Pulmonary artery endothelial cell (primary cell): ENCODE data around the gene KCNT1. TPM values are rescaled to one million over a fixed set of nuclear protein-coding genes. Genes with fewer than 3 reads are reported as not detected.

Experiments used
- DNase-seq: peaks from one replicate; pipeline ENCODE4 v3.0.0-alpha.2; 2011; ENCODE audit warnings: low read depth, low spot score
- total RNA-seq: library from RNA; depleted of rRNA; stranded (reverse); fragments of >200 nt; gene quantifications from 2 replicates; pipeline ENCODE4 v1.2.3, GENCODE V29; 2014

KCNT1 gene
- total RNA-seq, 1 donor from 2014 or later = under 0.01 TPM

DNA sequence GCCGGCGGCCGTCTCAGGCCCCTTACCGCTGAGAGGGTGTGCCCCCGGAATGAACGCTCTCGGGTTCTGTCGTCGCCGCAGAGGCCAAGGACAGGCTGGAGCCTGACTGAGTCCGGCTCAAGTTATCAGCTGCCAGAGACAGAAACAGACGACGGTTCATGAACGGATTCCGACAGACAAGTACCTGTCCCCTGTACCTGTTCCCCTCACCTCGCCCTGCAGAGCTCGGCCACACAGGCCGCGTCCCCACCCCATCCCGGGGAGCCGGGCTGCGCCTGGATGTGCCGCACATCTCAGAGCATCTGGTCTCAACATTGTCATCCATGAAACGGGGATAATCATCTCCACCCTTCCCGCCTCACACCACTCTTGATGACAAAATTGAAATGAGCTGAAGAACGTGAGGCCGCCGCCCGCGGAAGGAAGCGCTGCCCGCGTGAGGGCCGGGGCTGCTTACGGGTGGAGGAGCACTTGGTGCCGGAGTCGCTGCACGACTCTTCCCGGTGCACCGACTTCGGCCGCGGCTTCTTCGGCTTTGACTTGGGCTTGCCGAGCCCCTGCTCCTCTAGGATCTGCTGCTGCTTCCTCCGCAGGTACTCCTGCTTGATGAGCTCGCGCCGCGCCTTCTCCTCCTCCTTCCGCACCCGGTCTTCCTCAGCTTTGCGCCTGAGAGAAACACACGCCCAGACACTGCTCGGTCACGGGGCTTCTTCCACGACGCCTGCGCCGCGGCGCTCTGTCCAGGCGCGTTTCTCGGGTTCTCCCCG, 116.1 kb downstream of the KCNT1 start:
- no peak for DNase-seq

DNA sequence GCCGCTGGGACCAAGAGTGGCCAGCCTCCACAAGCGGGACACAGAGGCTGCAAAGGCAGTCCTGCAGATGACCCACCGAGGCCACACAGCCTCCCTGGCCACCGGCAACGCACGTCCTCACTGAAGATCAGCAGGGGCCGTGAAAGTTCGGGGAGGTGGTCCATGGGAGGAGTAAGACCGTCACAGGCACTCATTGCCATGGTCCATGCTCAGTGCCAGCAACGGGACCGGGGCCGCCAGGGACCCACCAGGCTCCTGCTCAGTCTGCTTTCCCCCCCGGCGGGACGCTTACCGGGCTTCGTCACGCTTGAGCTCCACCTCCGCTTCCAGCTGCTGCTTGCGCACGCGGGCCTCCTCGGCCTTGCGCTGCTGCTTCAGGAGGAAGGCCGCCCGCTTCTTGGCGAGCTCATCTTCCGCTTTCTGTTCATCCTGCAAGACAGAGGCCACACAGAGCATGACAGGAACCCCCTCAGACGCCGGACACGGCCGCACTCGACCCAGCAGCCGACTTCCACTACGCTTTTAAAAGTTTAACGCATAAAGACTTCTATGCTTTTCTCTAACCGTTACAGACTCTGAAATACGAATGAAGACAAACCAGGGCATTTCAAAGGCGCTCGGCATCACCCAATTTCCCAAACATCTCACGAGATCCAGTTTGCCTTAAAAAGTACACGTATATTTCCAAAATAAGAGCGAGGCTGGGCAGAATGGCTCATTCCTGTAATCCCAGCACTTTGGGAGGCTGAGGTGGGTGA, 116.9 kb downstream of the KCNT1 start:
- DNase-seq = no peak

DNA sequence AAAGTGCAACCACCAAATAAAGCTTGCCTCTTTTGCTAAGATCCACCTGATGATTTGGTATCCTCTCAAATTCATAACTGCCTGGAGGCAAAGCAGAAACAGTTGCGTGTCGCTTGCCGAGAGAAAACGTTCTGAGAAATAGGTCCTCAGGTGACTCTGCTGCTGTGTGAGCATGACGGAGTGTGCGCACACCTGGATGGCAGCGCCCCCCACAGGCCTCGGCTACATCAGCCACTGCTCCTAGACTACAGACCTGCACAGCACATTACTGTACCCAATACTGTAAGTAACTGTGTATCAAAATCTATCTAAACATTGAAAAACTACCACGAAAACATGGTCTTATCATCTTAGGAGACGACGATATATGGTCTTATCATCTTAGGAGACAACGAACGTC, 117.9 kb downstream of the KCNT1 start:
- DNase-seq = no peak

DNA sequence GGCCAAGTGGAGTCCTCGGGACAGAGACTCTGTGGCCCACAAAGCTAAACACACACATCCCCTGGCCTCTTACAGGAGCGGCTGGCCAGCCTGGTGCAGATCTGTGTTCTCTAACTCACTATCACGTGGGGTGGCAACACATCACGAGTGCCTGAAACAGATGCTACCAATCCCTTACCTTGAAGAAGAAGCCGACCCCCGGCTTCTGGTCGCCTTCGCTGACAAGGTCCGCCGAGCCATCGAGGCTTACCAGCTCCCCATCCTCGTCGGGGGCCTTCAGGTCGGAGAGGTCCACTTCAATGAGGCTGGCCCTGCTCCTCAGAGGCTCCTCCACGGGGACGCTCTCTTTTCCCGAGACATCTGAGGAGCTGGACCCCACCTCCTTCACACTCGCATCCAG, 118.7 kb downstream of the KCNT1 start:
- no peak for DNase-seq

DNA sequence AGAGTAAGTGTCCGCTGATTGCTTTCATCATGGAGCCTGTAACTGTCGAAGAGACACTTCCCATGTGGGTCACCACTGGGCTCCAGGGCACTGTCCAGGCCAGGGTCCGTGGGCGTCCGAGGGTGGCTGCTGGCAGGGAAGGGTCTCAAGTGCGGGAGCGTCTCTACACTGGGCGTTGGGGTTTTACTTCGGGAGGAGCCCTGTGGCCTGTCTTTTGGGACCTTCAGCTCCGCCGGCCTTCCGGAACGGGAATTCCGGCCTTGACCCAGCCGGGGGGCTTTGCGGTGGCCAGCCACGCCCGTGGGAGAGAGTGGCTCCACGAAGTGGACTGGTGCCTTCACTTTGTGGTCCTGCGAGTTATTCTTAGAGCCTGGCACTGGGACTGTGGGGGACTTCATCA, 119.1 kb downstream of the KCNT1 start:
- no peak for DNase-seq

DNA sequence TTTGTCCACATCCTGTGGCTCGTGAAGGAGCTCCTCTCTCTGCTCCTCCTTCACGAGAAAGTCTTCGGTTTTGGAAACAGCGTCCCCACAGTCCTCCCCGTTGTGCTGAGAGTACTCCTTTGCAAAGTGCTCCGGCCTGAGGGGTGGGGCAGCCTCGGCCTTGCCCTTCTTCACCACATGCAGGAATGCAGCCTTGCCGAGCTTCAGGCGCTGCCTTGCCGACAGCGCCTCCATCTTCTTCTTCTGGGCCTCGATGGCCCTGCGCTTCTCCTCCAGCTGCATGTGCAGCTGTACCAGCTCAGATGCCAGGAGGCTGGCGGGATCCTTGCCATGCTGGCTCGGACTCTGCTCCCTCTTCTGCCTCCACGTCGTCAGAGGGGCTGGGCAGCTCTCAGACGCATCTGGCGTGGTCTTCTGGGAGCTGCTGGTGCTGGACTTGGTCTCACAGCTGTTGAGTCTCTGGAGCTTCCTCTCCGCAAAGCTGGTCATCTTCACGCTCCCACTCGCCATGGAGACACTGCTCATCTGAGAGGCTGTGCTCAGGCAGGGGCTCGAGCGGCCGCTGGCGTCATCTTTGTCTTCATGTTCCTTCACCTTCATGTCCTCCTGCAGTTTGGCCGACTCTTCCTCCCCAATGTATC, 119.9 kb downstream of the KCNT1 start:
- no peak for DNase-seq

DNA sequence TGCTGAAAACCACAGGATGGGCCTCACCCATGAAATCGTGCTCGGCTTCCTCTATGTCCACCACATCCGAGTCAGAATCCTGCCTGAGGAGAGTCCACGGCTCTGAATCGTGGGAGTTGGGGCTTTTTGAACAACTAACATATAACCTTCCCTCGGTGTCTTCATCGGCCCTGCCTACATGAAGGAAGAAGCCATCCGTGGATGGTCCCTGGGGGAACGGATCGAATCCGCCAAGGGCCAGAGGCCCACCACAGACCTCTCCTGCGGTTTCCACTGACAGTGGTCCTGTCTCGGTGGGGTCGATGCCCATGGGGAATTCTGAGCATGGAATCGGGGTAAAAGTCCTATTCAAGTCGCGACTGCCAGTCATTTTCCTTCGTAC, 120.4 kb downstream of the KCNT1 start:
- no peak for DNase-seq

DNA sequence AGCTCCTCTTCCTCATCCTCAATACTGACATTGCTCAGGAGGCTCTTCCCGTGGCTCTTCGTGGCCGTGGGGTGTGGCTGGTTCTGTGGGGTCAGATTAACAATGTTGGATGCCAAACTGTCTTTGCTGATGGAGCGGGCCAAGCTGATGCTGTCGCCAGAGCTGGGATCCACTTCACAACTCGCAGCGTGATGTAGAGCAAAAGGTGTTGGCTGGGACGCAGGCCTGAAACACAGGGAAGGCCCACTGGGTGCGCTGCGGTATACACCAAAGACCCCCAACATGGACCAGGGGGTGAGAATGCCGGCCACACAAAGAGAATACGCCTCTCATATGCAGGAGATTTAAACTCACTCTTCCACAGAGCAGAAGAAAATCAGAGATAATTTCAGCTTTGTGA, 121.1 kb downstream of the KCNT1 start:
- DNase-seq = no peak

DNA sequence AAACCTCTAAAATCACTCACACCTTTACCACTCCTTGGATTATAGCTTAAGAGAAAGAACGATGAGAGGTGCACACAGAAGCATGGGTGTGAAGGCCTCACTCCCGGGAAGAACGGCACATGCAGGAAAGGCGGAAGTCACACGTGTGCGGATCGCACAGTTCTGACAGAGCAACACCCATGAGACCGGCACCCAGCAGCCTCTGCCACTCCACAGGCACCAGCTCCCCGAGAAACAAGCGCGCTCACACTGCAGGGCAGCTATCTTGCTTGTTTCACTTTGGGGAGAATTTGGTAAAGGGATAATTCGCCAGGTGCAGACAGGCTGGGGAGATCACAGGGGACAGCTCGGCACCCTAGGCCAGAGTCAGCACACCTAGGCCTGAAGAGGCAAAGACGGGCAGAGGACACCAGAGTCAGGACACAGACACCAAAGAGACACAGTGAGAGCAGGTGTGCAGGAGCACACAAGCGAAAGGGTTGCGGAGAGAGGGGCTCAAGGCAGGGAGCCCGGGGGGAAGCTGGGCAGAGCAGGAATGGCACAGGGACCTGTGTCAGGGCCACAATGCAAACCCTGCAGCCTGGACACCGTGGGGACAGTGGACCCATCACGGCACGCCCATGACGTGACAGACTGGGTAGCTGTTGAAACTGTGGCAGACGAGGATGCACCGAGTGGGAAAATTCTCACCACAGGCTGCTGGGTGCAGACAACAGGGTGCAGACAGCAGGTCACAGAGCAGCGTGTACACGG, 123.6 kb downstream of the KCNT1 start:
- no peak for DNase-seq

DNA sequence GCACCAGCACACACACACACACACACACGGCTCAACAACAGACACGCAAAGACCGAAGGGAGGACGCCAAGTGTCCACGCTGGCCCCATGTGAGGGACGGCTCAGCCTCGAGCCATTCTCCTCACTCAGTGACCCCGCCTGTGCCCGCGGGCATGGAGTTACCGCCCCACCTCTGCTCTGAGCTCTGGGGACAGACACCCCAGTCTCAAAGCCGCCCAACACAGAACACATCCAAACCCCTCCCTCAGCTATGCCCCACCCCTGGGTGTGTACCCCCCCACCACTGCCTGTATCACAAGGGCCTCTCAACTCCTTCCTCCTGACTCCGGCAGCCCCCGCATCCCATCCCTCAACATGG, 124.2 kb downstream of the KCNT1 start:
- no peak for DNase-seq

DNA sequence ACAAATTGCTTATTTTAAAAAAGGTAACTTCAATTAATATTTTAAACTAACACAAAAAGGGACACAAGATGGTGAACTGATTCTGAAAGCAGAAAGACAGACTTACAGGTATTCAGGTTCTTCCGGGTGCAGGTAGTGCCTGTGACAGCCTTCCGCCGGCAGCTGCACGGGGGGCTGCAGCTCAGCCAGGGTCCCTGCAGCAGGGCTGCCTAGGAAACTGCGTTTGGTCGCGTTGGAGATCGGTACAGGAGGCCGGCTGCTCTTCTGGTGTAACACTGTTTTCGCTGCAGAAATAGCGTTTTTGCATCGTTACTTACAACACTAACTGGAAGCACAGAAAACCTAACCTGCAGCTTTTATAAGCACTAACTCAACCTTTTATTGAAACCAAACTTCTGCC, 125.3 kb downstream of the KCNT1 start:
- DNase-seq = no peak

DNA sequence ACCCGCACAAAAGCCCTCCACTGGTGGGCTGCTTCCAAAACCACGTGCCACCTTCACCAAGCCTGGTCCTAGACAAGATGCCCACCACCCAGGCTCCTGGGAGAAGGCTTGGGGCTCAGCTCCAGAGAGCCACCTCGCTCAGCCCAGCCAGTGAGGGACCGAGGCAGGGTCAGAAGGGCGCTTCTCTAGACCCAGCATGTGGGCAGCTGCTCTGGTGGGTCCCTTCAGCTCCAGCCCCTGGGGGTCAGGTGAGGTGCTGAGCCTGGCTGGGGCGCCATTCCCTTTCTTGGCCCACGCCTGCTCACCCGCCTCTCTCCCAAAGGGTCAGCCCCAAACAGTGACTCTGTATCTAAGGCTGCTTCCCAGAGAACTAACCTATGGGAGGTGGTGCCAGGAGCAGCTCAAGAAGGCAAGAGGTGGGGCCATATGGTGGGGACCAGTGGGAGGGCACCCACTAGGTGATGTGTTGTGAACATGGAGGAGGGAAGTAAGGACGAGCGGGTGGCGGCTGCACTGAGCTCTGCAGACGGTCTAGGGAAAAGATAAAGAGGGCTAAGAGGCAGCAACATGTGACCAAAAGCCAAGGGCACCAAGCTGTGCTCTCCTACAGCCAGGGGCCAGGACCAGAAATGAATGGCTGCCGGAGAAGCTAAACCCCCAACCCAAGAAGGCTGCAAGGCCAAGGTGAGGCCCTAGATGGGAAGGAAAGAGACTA, 126.0 kb downstream of the KCNT1 start:
- DNase-seq = no peak

DNA sequence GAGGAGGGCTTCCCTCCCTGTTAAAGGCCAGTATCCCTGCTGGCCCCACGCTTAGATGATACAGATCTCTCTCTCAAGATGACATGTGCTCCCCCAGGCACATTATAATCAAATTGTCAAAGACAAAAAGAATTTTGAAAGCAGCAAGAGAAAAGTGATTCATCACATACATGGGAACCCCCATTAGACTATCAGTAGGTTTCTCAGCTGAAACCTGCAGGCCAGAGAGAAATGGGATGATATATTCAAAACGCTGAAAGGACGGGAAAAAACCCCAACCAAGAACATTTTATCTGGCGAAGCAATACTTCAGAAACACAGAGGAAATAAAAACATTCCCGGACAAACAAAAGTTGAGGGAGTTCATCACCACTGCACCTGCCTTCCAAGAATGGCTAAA, 126.7 kb downstream of the KCNT1 start:
- no peak for DNase-seq

DNA sequence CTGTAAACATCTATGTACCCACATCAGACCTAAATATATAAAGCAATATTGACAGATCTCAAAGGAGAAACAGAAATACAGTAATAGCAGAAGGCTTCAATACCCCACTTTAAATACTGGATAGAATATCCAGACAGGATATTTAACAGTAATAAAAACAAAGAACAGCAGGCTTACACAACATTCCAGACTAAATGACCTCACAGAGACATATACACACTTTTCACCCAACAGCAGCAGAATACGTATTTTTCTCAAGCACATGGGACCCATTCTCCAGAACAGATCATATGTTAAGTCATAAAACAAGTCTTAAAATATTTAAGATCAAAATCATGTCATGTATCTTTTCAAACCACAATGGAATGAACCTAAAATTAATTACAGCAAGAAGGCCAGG, 128.5 kb downstream of the KCNT1 start:
- DNase-seq = no peak

DNA sequence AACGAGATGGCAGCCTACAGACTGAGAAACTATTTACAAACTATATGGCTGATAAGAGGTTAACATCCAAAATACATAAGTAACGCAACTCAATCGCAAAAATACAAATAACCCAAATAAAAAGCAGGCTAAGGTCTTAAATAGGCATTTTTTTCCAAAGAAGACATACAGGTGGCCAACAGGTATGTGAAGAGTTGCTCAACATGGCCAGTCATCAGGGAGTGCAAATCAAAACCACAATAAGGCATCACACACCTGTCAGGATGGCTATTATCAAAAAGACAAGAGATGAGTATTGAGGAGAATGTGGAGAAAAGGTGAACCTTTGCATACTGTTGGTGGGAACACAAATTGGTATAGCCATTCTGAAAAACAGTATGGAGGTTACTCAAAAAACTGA, 131.9 kb downstream of the KCNT1 start:
- DNase-seq = no peak

DNA sequence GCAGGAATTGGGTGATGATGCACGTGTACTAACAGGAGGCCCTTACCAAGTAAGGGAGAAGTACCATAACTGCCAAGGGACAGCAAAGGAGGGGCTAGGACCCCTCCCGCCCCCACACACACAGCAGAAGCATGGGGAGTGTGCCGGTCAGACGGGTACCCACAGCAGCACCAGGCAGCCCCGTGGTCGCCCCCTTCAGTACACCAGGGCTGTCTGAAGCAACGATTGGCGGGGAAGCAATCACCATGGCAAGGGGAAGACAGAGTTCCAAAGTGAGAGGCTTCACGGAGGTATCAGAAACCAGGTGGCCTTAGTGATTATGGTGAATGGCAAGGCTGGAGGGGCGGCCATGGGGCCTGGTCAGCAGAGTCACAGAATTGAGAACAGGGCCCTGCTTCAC, 133.1 kb downstream of the KCNT1 start:
- no peak for DNase-seq

DNA sequence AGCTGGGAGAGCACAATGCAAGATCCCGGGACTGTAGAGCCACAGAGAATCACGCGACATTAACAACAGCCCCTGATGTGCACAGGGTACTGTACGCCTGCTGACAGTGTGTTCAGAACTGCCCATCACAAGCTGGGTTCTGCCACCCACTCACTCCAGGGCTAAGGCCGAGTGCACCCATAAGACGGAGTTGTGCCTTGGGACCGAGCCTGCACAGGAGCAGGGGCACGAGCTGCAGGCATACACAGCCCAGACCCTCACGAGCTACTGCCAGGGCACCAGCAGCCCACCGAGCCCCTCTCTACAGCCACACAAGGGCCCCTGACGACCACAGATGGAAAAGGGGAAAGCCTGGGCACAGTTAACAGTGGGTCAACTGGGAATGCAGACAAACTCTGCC, 137.5 kb downstream of the KCNT1 start:
- DNase-seq = no peak

DNA sequence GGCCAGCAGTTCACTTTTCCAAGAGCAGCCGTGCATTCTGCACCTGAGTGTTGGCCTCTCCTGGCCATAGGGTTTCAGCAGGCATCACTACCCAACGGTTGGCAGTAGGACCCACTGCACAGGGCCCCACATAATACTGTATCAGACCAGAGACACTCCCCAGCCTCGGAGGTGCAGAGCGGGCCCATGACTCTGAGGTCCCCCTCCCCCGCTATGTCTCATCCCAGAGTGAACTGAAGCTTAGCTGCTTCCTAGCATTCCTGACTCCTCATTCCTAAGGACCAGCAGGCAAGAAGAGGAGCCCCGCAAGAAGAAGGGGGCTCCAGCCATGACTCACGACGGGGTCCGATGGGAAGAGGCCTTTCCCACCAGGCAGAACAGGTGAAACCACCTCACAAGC, 138.1 kb downstream of the KCNT1 start:
- DNase-seq = no peak

DNA sequence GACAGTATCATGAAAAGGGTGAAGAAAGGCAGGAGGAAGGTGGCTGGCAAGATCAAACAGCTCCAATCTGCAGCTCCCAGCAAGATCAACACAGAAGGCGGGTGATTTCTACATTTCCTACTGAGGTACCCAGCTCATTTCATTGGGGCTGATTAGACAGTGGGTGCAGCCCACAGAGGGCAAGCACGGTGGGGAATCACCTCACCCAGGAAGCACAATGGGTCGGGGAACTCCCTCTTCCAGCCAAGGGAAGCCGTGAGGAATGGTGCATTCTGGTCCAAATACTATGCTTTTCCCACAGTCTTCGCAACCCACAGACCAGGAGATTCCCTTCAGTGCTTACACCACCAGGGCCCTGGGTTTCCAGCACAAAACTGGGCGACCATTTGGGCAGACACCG, 138.6 kb downstream of the KCNT1 start:
- no peak for DNase-seq
